Kidney glomerular epithelial cell (primary cell): ENCODE results near the gene MRPL46.
"Not testable (repeated sequence)": the region's sequence is repeated elsewhere in the genome, so short reads cannot be mapped to it uniquely, and the experiment has no call there.

Experiments
- DNase-seq: peaks from one replicate; lab custom pipeline; 2025; lab: John Stamatoyannopoulos, UW

Gene MRPL46

GRCh38 chr15:88477904-88478303 is 10.7 kb upstream of the MRPL46 start:
- no peak for DNase-seq

- no peak for DNase-seq
Measured at GRCh38 chr15:88477126-88477525, 9.9 kb upstream of the MRPL46 start.

- DNase-seq = peak; percentile 10
Measured at GRCh38 chr15:88476635-88477060, 9.5 kb upstream of the MRPL46 start.

- DNase-seq = peak; percentile 71
Measured at GRCh38 chr15:88473661-88474293, 6.6 kb upstream of the MRPL46 start.

GRCh38 chr15:88472225-88472624 is 5.0 kb upstream of the MRPL46 start:
- no peak for DNase-seq

- DNase-seq = no peak
Measured at GRCh38 chr15:88470625-88471372, 3.6 kb upstream of the MRPL46 start.

GRCh38 chr15:88469321-88469720 is 2.1 kb upstream of the MRPL46 start:
- DNase-seq = no peak

GRCh38 chr15:88468721-88469120 is 1.5 kb upstream of the MRPL46 start:
- DNase-seq = not testable (repeated sequence)

GRCh38 chr15:88467935-88468528 is 844 bp upstream of the MRPL46 start:
- DNase-seq = no peak

- DNase-seq = no peak
Measured at GRCh38 chr15:88465633-88466224, 1.5 kb downstream of the MRPL46 start.

- DNase-seq = no peak
Measured at GRCh38 chr15:88463870-88464532, 3.2 kb downstream of the MRPL46 start.

GRCh38 chr15:88456733-88457132 is 10.5 kb downstream of the MRPL46 start:
- no peak for DNase-seq

- DNase-seq = no peak
Measured at GRCh38 chr15:88454867-88455810, 12.0 kb downstream of the MRPL46 start.

- no peak for DNase-seq
Measured at GRCh38 chr15:88454236-88454635, 13.0 kb downstream of the MRPL46 start.

GRCh38 chr15:88453651-88454050 is 13.5 kb downstream of the MRPL46 start:
- DNase-seq = no peak

- DNase-seq = peak; percentile 56
Measured at GRCh38 chr15:88450125-88450798, 16.9 kb downstream of the MRPL46 start.

GRCh38 chr15:88449581-88449980 is 17.6 kb downstream of the MRPL46 start:
- DNase-seq = no peak

- no peak for DNase-seq
Measured at GRCh38 chr15:88448991-88449461, 18.2 kb downstream of the MRPL46 start.

GRCh38 chr15:88447741-88448140 is 19.4 kb downstream of the MRPL46 start:
- no peak for DNase-seq

GRCh38 chr15:88447206-88447605 is 20.0 kb downstream of the MRPL46 start:
- DNase-seq = peak; percentile 22
